HCT116 (cell line): Measurements from ENCODE around the gene NCLN. TPM values are rescaled to one million over a fixed set of nuclear protein-coding genes. Genes with fewer than 3 reads are reported as not detected.
A peak's percentile ranks its signal among the peaks of the same experiment; 100 is the strongest.

Experiments used
- ATAC-seq: fragments of 200-7000 bp; cut with Tn5 transposase; 2 replicates; pipeline ENCODE4 v1.9.1; 2020; ENCODE audit warnings: mild to moderate bottlenecking, moderate library complexity
- BruUV-seq: library from RNA; stranded (reverse); fragments of 400-500 nt; replicated peaks from 2 replicates; lab custom pipeline; 2021; lab: Mats Ljungman, UMichigan
- CTCF ChIA-PET: fragments of 300-600 bp; sonication (Branson Sonifier 250); formaldehyde crosslinking; loops from one replicate; lab custom pipeline; 2021; ENCODE audit warnings: antibody characterized with exemption; lab: Charles Lee
- POLR2A ChIA-PET: fragments of 300-600, 350-600 bp; sonication (Branson Sonifier 250); formaldehyde crosslinking; loops from one replicate; lab custom pipeline; 2021; ENCODE audit warnings: antibody characterized with exemption; lab: Charles Lee
- RAD21 ChIA-PET, 2 experiments: fragments of 300-600 bp; sonication (Branson Sonifier 250); formaldehyde crosslinking; loops; one replicate each; lab custom pipeline; 2023; ENCODE audit warnings: low total read pairs in 2 of 2; ENCODE audit not compliant: uncharacterized antibody in 2 of 2, unreplicated experiment in 2 of 2, low non-redundant PET in 1 of 2; lab: Charles Lee
- DNase-seq: peaks from one replicate; pipeline ENCODE4 v3.0.0-alpha.2; 2010; ENCODE audit warnings: low read depth, low spot score
- H2AFZ ChIP-seq: fragments of 200-600 bp; shearing (Covaris generic), sonication (generic); 2 replicates; pipeline ENCODE4 v1.6.1; 2017; ENCODE audit warnings: low read depth, mixed run types, mixed read lengths, antibody characterized with exemption, low read length; ENCODE audit not compliant: poor library complexity, severe bottlenecking
- H3K27ac ChIP-seq: 2 replicates; pipeline ENCODE4 v1.5.1; 2012; ENCODE audit warnings: low read depth, low read length
- H3K27me3 ChIP-seq: fragments of 200-600 bp; sonication (generic); 2 replicates; pipeline ENCODE4 v1.6.1; 2016; ENCODE audit warnings: mixed run types, low read length, mixed read lengths; ENCODE audit not compliant: insufficient read depth
- H3K36me3 ChIP-seq, 2 experiments: fragments of 200-500 bp in 1 of 2; fragments of 200-600 bp in 1 of 2; sonication (Bioruptor generic) in 1 of 2; sonication (generic) in 1 of 2; 2 replicates each; pipeline versions ENCODE4 v1.5.1 to v1.6.1; 2014 to 2016; ENCODE audit warnings: low read length in 2 of 2, inconsistent platforms in 1 of 2, mixed read lengths in 1 of 2, mixed run types in 1 of 2; ENCODE audit not compliant: insufficient read depth in 2 of 2, control insufficient read depth in 1 of 2
- H3K4me1 ChIP-seq, 2 experiments: fragments of 200-600 bp in 1 of 2; sonication (generic) in 1 of 2; 2 replicates each; pipeline versions ENCODE4 v1.5.1 to v1.6.1; 2012 to 2017; ENCODE audit warnings: low read length in 2 of 2, inconsistent platforms in 1 of 2, mild to moderate bottlenecking in 1 of 2, mixed read lengths in 1 of 2, mixed run types in 1 of 2, moderate library complexity in 1 of 2; ENCODE audit not compliant: insufficient read depth in 2 of 2, control insufficient read depth in 1 of 2
- H3K4me2 ChIP-seq: fragments of 200-600 bp; sonication (generic); 2 replicates; pipeline ENCODE4 v1.6.1; 2017; ENCODE audit warnings: mixed run types, low read length, mixed read lengths
- H3K4me3 ChIP-seq, 2 experiments: fragments of 200-600 bp in 1 of 2; sonication (generic) in 1 of 2; replicated peaks in 1 of 2; 2 replicates each; pipeline ENCODE4 v1.5.1; 2011 to 2016; ENCODE audit warnings: low read length in 2 of 2, control low read depth in 1 of 2, low read depth in 1 of 2, mild to moderate bottlenecking in 1 of 2, mixed read lengths in 1 of 2, mixed run types in 1 of 2
- H3K79me2 ChIP-seq: fragments of 200-600 bp; sonication (generic); 2 replicates; pipeline ENCODE4 v1.6.1; 2017; ENCODE audit warnings: mild to moderate bottlenecking, mixed run types, low read length, moderate library complexity, mixed read lengths; ENCODE audit not compliant: insufficient read depth
- H3K9ac ChIP-seq: fragments of 200-600 bp; sonication (generic); 2 replicates; pipeline ENCODE4 v1.6.1; 2016; ENCODE audit warnings: low read length, mixed read lengths
- H3K9me2 ChIP-seq: fragments of 200-600 bp; sonication (generic), shearing (Covaris generic); 2 replicates; pipeline ENCODE4 v1.6.1; 2017; ENCODE audit warnings: mixed run types, mild to moderate bottlenecking, moderate library complexity; ENCODE audit not compliant: insufficient read depth
- H3K9me3 ChIP-seq, 2 experiments: fragments of 200-500 bp in 1 of 2; fragments of 200-600 bp in 1 of 2; sonication (Bioruptor generic) in 1 of 2; sonication (generic) in 1 of 2; 2 replicates each; pipeline ENCODE4 v1.6.1; 2014 to 2017; ENCODE audit warnings: low read length in 2 of 2, mixed read lengths in 2 of 2, inconsistent platforms in 1 of 2, low read depth in 1 of 2, mild to moderate bottlenecking in 1 of 2, mixed run types in 1 of 2, moderate library complexity in 1 of 2; ENCODE audit not compliant: control insufficient read depth in 1 of 2, insufficient read depth in 1 of 2
- H4K20me1 ChIP-seq: fragments of 200-600 bp; sonication (generic), shearing (Covaris generic); 2 replicates; pipeline ENCODE4 v1.6.1; 2017; ENCODE audit warnings: mixed run types, mild to moderate bottlenecking, moderate library complexity; ENCODE audit not compliant: insufficient read depth
- EZH2 ChIP-seq: fragments of 200-600 bp; sonication (generic); IDR thresholded peaks from 2 replicates; pipeline ENCODE4 v1.6.1; 2017; ENCODE audit warnings: antibody characterized with exemption, mixed run types
- EZH2phosphoT487 ChIP-seq: fragments of 200-600 bp; IDR thresholded peaks from 2 replicates; pipeline ENCODE4 v1.6.1; 2018; ENCODE audit warnings: antibody characterized with exemption, borderline replicate concordance
- FOSL1 ChIP-seq: IDR thresholded peaks from 2 replicates; pipeline ENCODE4 v1.6.1; 2012; ENCODE audit warnings: low read depth
- JUND ChIP-seq: IDR thresholded peaks from 2 replicates; pipeline ENCODE4 v1.6.1; 2012
- POLR2A ChIP-seq: IDR thresholded peaks from 2 replicates; pipeline ENCODE4 v1.7.0; 2011; ENCODE audit warnings: borderline replicate concordance; ENCODE audit not compliant: insufficient read depth, insufficient read length; ENCODE audit errors: extremely low read depth
- RAD21 ChIP-seq: IDR thresholded peaks from 2 replicates; pipeline ENCODE4 v1.6.1; 2012; ENCODE audit warnings: low read depth, mild to moderate bottlenecking
- SIN3A ChIP-seq: IDR thresholded peaks from 2 replicates; pipeline ENCODE4 v1.6.1; 2012; ENCODE audit warnings: low read depth
- SP1 ChIP-seq: IDR thresholded peaks from 2 replicates; pipeline ENCODE4 v1.6.1; 2012; ENCODE audit warnings: low read depth
- SRF ChIP-seq: IDR thresholded peaks from 2 replicates; pipeline ENCODE4 v1.6.1; 2012; ENCODE audit warnings: low read depth
- TCF7L2 ChIP-seq: IDR thresholded peaks from 2 replicates; pipeline ENCODE4 v1.7.0; 2011; ENCODE audit warnings: borderline replicate concordance, inconsistent platforms; ENCODE audit not compliant: insufficient read depth, insufficient read length; ENCODE audit errors: extremely low read depth
- YY1 ChIP-seq: IDR thresholded peaks from 2 replicates; pipeline ENCODE4 v1.6.1; 2011; ENCODE audit warnings: low read length, low read depth, moderate library complexity, mild to moderate bottlenecking; ENCODE audit not compliant: insufficient replicate concordance; ENCODE audit errors: extremely low read depth
- ZFX ChIP-seq: fragments of 450-650 bp; IDR thresholded peaks from 2 replicates; pipeline ENCODE4 v1.6.1; 2017
- ZNF274 ChIP-seq: fragments of 200-500 bp; sonication (Bioruptor generic); IDR thresholded peaks from 2 replicates; pipeline ENCODE4 v1.6.1; 2014; ENCODE audit warnings: mild to moderate bottlenecking, low read depth, low read length, inconsistent platforms
- intact Hi-C: fragments of 100-400 bp; cut with micrococcal nuclease; formaldehyde crosslinking; loops from 2 replicates; pipeline ENCODE4 v1.10.0; 2022
- total RNA-seq: library from RNA; stranded (reverse); gene quantifications from one replicate; pipeline ENCODE4 v1.2.1, GENCODE V29; 2021; ENCODE audit not compliant: unreplicated experiment
- TF ChIP-seq, protein P1 (sequence below): IDR thresholded peaks from 2 replicates; pipeline ENCODE4 v1.6.1; 2012; ENCODE audit warnings: low read depth
- TF ChIP-seq, protein P2 (sequence below): IDR thresholded peaks from 2 replicates; pipeline ENCODE4 v1.6.1; 2012

NCLN gene
- total RNA-seq, 1 experiment from 2014 or later = 119 TPM

- Histone ChIP-seq H3K4me1 (no peaks in the 10 kb centered on the region), H3K9me2 (no peaks in the 10 kb centered on the region), H3K79me2 (no peaks in the 10 kb centered on the region), H3K27ac (no peak overlapping the region), H3K9me3 (peaks cover 7 to 8% of the 10 kb centered on the region in 2 experiments; a peak in 2 of 4 replicates), H3K9ac (no peak overlapping the region), H4K20me1 (no peaks in the 10 kb centered on the region), H3K4me2 (no peak overlapping the region), H3K36me3 (no peaks in the 10 kb centered on the region), H2AFZ (no peak overlapping the region), H3K4me3 (no peak overlapping the region), H3K27me3 (no peaks in the 10 kb centered on the region)
- TF ChIP-seq EZH2 (no peak), POLR2A (no peak), RAD21 (no peak), TCF7L2 (no peak), ZNF274 (no peak), JUND (no peak), FOSL1 (no peak), SP1 (no peak), ZFX (no peak), SRF (no peak), SIN3A (no peak), YY1 (no peak), EZH2phosphoT487 (no peak)
- TF ChIP-seq, protein P1, sequence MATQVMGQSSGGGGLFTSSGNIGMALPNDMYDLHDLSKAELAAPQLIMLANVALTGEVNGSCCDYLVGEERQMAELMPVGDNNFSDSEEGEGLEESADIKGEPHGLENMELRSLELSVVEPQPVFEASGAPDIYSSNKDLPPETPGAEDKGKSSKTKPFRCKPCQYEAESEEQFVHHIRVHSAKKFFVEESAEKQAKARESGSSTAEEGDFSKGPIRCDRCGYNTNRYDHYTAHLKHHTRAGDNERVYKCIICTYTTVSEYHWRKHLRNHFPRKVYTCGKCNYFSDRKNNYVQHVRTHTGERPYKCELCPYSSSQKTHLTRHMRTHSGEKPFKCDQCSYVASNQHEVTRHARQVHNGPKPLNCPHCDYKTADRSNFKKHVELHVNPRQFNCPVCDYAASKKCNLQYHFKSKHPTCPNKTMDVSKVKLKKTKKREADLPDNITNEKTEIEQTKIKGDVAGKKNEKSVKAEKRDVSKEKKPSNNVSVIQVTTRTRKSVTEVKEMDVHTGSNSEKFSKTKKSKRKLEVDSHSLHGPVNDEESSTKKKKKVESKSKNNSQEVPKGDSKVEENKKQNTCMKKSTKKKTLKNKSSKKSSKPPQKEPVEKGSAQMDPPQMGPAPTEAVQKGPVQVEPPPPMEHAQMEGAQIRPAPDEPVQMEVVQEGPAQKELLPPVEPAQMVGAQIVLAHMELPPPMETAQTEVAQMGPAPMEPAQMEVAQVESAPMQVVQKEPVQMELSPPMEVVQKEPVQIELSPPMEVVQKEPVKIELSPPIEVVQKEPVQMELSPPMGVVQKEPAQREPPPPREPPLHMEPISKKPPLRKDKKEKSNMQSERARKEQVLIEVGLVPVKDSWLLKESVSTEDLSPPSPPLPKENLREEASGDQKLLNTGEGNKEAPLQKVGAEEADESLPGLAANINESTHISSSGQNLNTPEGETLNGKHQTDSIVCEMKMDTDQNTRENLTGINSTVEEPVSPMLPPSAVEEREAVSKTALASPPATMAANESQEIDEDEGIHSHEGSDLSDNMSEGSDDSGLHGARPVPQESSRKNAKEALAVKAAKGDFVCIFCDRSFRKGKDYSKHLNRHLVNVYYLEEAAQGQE = no peak
- TF ChIP-seq, protein P2, sequence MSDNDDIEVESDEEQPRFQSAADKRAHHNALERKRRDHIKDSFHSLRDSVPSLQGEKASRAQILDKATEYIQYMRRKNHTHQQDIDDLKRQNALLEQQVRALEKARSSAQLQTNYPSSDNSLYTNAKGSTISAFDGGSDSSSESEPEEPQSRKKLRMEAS = no peak
- ChIA-PET RAD21 (no interaction called here), POLR2A (interaction anchor here (1.3 kb wide), 1 partner anchor 299 kb away, joined by 3 read pairs; no protein-coding TSS in a partner anchor), CTCF (interaction anchor here (1.9 kb wide), 1 partner anchor 27 kb away, joined by 9 read pairs; no protein-coding TSS in a partner anchor)
- DNase-seq = peak; percentile 33
- intact Hi-C loops = no loop called here
- ATAC-seq = peak; percentile 85
- BruUV-seq = no TSS peak
Measured at GRCh38 chr19:3249408-3249807, 63.7 kb downstream of the NCLN start.
